ENCODE data around the gene FOXJ3. TPM values are rescaled to one million over a fixed set of nuclear protein-coding genes. Genes with fewer than 3 reads are reported as not detected.

Gene FOXJ3
- total RNA-seq, 1 donor from 2014 or later, result 62.1 TPM

DNA sequence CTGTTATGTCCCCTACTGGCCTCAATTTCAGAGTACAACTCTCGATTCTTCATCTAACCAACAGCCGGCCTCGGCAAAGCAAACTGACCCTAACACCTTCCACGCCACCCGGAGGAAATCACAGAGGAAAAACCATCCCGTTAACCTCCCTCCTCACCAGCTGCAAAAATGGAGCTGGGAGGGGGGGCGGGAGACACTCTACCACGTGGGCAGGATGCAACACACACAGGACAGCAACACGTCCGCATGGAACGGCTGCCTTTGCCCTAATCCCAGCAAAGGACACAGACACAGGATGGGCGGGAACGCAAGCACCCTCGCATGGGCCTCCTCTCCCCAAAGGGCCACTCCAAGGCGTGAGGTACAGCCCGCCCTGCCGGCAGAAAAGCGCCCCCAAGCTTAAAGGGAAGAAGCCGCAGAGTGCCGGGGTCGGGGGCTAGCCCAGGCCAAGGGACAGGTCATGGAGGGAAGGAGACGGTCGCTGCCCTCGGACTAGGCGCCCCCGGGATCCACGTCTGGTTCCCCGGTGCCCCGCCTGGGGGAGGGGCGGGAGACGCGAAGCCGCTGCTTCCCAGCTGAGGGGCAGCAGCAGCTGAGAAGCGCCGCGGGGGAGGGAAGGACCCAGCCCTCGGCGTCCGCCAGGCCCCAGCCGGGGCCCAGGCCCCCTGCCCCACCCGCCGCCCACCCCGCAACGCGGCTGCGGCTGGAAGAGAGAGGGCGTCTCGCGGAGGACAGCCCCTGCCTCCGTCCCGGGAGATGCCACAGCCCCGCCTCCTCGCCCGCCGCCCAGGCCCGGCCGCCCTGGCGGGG, 590 bp downstream of the FOXJ3 start:
- DNase-seq (ENCODE audit: low spot score), result no peak

- no peak for DNase-seq (ENCODE audit: low spot score)
Measured at GRCh38 chr1:42333662-42334239, 1.3 kb downstream of the FOXJ3 start.

- no peak for DNase-seq (ENCODE audit: low spot score)
Measured at GRCh38 chr1:42332877-42333276, 2.2 kb downstream of the FOXJ3 start.

GRCh38 chr1:42330215-42330614, 4.8 kb downstream of the FOXJ3 start:
- DNase-seq (ENCODE audit: low spot score), result no peak

DNA sequence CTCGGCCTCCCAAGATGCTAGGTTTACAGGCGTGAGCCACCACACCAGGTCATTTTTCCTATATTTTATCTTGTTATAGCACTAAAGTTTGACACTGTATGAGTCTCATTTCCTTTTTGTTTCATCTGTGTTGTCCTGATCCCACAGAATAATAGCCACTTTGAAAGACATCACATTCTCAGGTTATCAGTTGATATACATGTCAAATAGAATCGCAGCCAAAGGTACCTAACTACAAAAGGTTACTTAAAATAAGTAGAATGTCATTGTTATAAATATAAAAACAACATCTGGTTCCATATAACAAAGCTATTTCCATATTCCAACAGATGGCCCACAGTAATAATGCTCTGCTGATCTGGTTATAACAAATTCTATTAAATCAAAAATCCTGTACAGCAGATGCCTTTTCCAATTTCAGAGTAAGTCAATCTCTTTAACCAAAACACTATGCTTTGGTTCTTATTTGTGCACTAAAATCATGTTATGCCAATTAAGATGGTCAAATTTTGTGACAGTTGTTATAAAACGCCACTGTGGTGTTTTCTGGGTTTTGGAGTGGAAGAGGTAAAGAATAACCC, 6.0 kb downstream of the FOXJ3 start:
- no peak for DNase-seq (ENCODE audit: low spot score)

- no peak for DNase-seq (ENCODE audit: low spot score)
Measured at GRCh38 chr1:42328047-42328625, 6.9 kb downstream of the FOXJ3 start.

DNA sequence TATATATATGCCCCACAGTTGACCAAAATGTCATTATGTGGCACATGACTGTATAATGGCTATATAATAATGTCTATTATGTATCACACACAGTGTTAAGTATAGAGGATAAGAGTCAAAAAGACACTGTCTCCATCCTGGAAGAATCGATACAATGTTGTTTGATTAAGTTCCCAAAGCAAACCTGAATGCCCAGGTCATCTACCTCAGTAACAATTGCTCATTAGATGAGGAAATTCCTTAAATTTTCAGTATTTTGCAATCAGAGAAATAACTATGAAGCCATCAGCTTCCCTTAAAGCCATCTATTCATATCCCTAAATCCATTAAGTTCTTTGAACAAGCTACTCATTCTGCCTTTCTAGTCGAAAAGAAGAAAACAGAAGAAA, 10.0 kb downstream of the FOXJ3 start:
- no peak for DNase-seq (ENCODE audit: low spot score)

- no peak for DNase-seq (ENCODE audit: low spot score)
Measured at GRCh38 chr1:42324398-42325013, 10.5 kb downstream of the FOXJ3 start.

DNA sequence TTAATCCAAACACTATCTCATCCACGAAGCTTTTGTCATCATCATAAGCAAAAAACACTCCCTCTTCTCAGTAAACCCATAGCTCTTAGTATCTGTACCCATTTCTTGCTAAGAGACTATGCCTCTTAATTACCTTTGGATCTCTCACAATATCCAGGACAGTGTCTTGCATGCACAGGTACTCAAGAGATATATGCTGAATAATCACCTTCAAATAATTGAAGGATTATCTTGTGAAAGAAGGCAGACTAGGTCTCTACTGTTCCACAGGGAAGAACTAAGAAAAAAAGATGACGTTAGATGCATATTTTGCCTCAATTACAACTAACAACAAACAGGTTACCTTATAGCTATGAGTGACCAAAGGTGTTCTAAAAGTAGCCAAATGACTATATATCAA, 11.5 kb downstream of the FOXJ3 start:
- no peak for DNase-seq (ENCODE audit: low spot score)

DNA sequence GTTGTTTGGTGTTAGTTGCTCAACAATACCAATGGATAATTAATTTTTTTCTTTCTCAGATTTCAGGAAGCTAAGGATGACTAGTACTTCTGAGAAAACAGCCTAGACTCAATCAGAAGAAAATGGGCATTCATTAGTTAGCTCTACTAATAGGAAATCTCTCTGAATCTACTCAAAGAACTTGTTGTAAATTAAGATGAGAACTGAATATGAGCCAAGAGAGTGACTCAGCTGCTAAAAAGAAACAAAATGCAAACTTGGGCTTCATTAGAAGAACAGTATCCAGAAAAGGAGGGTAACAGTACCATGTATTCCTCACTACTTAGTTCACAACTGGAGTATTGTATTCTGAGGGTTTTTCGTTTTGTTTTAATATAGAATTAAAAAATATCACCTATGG, 12.5 kb downstream of the FOXJ3 start:
- DNase-seq (ENCODE audit: low spot score), result no peak

DNA sequence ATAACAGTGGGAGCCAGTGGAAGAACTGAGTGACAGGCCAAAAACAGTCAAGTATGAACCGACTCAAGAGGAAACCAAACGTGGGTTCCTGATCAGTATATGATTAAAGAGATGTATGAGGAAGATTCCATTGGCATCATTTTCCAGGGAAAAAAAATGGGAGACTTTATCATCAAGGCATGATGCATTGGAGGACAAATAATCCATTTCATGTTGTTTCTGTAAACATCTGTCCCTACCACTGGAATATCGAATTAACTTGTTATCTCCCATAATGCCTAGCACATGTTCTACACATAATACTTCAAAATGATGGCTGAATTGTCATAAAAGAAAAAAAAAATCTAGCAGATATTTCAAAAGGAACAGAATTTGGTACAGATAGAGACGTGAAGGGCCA, 13.3 kb downstream of the FOXJ3 start:
- DNase-seq (ENCODE audit: low spot score), result no peak

DNA sequence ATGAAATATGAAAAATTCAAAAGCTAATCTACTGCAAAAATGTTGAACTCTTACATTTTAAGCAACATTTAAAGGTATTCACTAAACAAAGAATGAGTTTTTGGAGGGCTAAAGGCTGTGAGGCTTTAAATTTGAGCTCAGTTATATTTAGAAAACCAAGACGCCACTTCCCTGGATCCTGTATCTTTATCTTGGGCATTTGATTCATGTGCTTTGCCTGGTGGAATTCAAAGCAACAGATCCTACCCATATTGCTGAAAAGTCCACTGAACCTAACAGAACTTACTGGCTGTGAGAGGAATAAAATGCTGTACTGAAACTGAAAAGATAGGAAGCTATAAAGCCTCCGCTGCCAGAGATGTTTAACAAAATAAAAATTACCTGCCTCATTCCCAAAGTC, 14.3 kb downstream of the FOXJ3 start:
- no peak for DNase-seq (ENCODE audit: low spot score)

DNA sequence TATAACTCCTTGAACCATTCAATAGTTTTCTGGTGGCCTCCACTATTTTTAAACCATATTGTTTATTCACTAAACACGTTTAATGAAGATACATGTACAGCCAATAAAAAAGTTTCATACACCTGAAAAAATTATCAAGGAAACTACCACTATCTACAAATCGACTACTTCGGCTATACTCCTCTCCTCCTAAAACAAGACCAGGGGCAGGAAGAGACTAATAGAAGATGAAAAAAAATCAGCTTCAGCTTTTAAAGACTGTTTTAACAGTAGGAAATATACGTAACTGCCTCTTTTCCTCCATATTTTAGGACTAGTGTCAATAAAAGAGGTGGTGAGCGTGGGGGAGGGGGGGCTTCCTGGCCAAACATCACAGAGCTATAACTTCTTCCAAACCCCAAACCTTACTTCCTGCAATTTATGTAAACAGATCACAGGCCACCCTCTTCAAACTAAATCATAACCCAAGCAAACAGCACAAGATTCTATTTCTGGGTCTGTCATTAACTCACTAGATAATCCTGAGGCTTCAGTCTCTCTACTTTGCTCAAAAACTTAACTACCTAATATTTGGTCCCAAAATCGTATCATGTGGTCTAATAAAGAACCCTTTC, 15.1 kb downstream of the FOXJ3 start:
- no peak for DNase-seq (ENCODE audit: low spot score)

- DNase-seq (ENCODE audit: low spot score), result no peak
Measured at GRCh38 chr1:42319128-42319851, 15.7 kb downstream of the FOXJ3 start.

GRCh38 chr1:42318601-42319000, 16.4 kb downstream of the FOXJ3 start:
- DNase-seq (ENCODE audit: low spot score), result no peak

DNA sequence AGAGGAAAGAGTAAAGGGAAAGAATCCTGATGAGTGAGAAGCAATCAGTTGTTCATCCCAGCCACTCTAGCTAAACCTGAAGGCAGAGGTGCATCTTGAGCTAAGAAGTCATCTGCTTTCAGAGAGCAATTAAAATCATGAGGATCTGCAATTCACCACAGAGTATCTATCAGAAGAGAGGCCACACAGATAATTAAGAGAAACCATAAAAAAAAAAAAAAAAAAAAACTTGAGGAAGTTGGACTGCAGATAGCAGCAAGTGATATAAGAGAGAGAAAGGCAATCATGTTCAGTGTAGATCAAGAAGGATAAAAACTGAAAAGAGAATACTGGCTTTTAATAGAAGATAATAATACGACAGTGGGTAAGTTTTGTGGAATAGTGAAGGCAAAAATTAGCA, 17.7 kb downstream of the FOXJ3 start:
- no peak for DNase-seq (ENCODE audit: low spot score)

DNA sequence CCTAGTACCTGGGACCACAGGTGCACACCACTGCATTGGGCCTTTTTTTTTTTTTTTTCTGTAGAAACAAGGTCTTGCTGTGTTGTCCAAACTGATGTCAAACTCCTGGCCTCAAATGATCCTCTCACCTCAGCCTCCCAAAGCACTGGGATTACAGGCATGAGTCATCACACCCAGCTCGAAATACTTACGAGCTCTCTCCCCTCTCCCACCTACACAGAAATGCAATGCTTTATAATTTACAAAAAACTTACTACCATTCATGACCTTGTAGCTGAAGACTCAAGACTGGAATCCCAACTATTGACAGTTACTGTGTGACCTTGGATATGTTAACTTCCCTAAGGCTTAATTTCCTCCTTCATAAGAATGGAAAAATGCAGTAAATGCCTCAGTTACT, 18.7 kb downstream of the FOXJ3 start:
- no peak for DNase-seq (ENCODE audit: low spot score)

GRCh38 chr1:42315500-42315899, 19.5 kb downstream of the FOXJ3 start:
- DNase-seq (ENCODE audit: low spot score), result no peak

DNA sequence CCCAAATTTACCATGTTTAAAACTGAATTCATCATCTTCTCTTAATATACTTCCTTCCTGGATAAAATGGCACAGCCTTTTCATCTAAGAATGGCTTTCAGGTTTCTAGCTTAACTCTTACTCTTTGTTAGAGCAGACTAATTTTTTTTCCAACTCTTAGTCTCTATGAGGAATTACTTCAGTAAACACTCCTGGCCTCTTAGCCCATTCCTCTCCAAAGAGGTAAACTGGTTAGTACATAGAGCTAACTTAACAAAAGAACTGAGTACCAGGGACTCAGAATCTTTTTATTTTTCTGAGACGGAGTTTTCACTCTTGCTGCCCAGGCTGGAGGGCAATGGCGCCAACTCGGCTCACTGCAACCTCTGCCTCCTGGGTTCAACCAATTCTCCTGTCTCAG, 21.1 kb downstream of the FOXJ3 start:
- DNase-seq (ENCODE audit: low spot score), result no peak

DNA sequence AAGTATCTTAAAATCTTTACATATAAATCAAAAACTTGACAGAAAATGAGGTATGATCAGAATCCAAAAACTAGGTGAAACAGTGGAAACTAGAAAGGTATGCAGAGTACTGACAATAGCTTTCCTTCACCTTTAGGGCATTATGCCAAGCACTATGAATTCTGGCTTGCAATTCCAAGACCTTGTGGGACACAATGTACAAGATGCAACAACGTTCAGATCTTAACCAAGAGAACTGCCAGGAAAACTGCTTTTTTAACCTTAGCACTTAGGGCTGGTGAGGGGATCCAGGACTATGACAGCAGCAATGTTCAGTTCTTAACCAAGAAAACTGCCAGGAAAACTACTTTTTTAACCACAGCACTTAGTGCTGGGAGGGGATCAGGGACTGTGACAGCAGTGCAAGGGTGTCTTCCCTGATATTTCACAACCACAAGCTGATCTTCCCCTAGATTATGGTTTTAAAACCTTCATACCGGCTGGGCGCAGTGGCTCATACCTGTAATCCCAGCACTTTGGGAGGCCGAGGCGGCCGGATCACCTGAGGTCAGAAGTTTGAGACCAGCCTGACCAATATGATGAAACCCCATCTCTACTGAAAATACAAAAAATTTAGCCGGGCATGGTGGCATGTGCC, 22.3 kb downstream of the FOXJ3 start:
- DNase-seq (ENCODE audit: low spot score), result no peak
